Fibroblast of skin of left biceps (primary cell): ENCODE results near the gene MAP3K14.

ENCODE experiments used
- DNase-seq, 2 experiments: peaks; one replicate each; pipeline ENCODE4 v3.0.0-alpha.2; 2013; ENCODE audit warnings: low read depth in 2 of 2

MAP3K14 gene

DNA sequence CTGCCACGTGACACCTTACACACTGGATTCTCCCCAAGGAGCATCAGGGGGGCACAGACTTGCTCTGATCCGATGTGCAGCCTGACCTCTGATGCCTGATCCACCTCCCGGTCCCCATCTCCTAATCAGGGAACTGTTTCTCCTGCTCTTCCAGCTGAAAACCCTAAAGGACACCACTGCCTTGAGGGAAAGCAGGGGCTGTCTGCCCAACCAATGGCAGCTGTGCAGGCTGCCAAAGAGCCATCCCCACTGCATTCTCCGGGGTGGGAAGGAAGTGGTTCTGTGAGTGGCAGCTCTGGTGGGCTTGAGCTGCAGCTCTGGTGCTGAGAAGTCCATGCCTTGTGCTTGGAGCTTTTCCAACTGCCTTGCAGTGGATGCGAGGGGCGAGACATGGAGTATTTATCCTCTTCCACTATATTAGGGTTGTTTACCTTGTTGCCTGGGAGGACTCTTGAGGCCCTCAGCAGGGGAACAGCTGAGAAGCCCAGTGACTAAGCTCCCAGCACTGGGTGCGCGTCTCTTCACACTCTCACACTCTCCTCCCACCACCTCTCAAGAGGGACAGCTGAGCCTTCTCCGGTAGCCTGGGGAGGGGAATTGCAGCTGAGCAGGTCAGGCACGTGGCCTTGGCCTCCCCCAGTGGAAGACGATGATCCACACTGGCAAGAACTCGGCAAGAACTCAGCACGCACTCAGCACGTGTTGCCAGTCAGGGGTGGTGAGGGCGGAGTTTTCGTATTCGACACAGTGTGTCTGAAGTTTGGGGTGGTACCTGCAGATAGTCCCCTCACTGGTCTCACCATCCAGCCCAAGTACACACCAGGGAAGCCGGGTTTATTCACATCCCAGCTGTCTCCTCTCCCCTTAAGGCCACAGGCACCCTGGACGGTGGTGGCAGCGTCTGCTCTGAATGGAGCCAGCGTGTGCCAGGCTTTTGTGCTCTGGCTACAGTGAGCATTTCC lies 33.9 kb downstream of the MAP3K14 start:
- DNase-seq, result no peak

GRCh38 chr17:45279898-45280297 lies 36.9 kb downstream of the MAP3K14 start:
- no peak for DNase-seq

- DNase-seq, result no peak
Observed at GRCh38 chr17:45277992-45278391, 38.8 kb downstream of the MAP3K14 start.

DNA sequence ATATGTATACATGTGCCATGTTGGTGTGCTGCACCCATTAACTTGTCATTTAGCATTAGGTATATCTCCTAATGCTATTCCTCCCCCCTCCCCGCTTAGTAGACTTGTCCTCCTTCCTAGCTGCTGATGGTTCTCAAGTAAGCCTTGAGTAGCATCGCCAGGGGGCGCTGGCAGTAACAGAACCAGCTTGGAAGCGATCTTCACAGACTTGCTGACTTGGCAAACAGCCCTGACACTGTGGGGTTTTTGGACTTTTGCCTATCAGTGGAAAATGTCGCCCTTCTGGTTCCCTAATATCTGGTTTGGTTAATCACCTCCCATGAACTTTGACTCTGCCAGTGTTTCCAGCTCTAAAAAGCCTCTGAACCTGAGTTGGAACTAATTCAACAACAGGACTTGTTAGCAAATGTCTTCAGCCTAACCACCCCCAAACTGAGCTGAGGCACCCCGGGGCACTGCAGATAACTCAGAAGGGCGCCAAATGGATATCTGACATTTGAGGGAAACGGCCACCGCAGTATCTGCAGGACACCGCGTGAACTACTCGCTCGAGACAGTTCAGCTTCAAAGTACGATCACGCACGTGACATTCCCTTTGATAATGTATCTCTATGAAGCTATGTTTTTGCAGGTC lies 39.5 kb downstream of the MAP3K14 start:
- DNase-seq, result peak; percentile 65 to 70

- DNase-seq, result no peak
Observed at GRCh38 chr17:45276031-45276430, 40.8 kb downstream of the MAP3K14 start.

GRCh38 chr17:45274033-45274432 lies 42.8 kb downstream of the MAP3K14 start:
- no peak for DNase-seq

- no peak for DNase-seq
Observed at GRCh38 chr17:45273551-45273957, 43.3 kb downstream of the MAP3K14 start.

DNA sequence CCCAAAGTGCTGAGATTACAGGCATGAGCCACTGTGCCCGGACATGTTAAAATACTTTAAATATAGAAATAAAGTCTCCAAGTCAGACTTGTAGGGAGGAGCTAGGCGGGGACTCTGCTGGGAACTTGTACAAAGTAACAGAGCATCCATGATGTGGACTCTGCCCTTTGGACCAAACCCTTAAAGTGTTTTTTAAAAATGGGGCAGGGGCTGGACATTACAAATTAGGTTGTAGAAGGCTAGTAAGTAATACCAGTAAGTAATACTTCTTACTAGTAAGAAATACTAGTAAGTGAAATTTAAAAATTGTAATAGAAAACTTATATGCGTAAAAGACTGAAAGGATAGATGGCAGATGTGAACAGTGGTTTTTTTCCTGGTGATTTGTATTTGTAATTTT lies 45.2 kb downstream of the MAP3K14 start:
- DNase-seq, result no peak

DNA sequence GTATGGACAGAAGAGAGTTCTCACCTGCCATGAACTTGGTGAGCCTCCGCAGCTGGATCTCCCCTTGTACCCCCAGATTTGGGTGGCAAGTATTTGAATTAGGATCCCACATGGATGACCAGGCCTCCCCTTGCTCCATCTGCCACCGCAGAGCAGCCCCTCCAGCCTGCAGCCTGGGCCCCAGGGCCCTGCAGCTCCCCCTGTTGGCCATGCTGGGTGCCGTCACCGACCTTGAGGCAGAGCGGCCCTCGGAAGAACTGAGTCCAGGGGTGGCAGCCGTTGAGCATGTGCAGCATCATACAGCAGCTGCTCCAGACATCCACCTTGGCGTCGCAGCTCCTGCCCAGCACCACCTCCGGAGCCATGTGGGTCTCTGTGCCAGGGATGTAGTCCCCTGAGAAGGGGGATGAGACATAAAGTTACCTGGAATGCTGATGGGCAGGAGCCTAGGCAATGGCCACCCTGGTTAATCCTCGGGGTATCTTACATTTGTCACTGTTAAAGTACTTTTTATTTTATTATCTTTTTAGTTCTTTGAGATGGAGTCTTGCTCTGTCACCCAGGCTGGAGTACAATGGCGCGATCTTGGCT lies 45.9 kb downstream of the MAP3K14 start:
- no peak for DNase-seq

DNA sequence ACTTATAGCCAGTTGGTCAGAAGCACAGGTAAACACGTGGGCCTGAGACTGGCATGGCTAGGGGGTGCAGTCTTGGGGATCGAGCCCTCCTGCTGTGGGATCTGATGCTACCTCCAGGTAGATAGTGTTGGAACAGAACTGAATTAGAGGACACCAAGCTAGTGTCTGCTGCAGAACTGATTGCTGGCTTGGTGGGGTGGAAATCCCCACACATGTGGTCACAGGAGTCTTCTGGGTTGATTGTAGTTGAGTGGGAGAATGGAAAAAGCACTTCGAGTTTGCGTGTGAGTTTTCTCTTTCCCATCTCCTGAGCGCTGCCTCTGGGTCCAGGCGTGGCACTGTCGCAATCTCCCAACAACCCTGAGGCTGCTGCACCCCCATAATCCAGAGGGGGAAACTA lies 46.9 kb downstream of the MAP3K14 start:
- no peak for DNase-seq

DNA sequence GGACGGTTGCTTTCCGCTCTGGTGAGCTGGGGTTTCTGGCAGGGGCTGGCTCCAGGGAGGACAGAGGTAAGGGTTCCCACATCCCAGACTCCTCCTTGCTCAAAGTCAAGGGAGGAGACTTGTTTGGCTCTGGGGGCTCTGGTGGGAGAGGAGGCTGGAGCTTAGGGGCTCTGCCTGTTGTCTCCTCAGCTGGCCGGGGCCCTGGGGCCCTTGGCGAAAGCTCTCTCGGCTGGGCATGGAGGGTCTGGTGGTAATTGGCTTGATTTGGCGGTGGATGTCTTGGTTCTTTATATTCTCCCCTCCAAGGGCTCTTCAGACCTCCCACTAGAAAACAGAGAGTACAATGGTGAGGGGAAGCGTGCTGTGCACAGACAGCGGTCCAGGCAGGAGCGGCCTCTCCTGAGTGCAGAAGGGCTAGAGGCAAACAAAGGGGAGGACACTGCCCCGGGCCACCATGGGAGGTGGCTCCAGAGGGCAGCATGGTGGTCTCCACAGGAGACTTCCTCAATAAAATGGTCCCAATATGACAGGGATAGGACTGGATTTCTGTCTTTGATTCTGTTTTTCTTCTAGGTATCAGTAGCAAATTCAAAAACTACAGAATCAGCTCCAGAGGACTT lies 49.3 kb downstream of the MAP3K14 start:
- no peak for DNase-seq

GRCh38 chr17:45266372-45266926 lies 50.4 kb downstream of the MAP3K14 start:
- DNase-seq, result no peak

DNA sequence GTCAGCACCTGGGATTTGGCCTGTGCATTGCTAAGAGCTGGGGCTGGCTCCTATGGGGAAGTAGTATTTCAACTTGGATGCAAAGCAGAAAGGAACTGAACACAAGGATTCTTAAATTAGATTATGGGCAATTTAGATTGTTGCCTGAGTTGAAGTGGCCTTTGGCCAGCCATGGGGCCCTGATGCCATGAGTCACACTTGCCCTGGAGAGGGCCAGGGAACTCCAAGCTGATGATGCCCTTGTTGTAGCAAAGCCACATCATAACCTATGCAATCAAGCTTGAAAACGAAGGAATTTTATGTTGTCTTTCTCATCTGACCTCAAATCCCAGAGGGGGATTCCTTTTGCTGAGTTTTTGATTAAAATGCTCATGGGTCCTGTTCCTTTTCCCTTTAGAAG lies 51.0 kb downstream of the MAP3K14 start:
- peak; percentile 33 to 43 for DNase-seq

GRCh38 chr17:45264988-45265387 lies 51.8 kb downstream of the MAP3K14 start:
- no peak for DNase-seq

DNA sequence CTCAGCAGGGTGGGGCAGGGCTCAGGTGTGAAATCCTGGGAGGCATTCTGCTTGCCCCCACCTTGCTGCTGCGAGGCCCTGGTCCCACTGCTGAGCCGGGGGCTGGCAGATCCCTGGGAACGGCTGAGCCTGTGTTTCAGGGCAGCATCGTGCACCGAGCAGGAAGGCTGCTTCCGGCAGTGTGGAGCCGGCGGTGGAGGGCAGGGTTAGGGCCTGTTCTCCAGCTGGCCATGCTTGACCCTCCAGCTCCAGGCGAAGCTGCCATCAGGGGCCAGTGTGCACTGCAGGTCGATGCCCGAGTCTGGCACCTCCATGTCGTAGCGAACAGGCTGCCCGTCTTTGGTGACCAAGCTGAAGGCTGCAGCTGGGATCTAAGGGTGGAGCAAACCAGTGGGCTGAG lies 52.4 kb downstream of the MAP3K14 start:
- no peak for DNase-seq

DNA sequence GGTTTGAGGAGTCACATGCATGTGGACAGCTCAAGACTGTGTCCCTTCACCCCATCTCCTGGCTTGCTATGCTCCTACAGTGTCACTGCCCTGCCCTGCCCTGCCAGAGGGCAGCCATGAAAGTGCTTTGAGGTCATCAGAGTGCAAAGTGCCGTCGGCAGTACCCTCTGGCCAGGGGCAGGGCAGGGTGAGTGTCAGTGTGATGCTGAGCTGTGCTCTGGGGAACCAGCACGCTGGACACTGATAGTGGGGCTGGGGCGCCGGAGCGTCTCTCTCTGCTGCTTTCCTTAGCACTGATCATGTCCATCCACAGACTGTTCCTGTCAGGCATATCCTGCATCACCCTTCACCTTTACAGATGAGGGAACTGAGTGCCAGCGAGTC lies 53.4 kb downstream of the MAP3K14 start:
- no peak for DNase-seq

- no peak for DNase-seq
Observed at GRCh38 chr17:45262516-45263476, 54.0 kb downstream of the MAP3K14 start.

- no peak for DNase-seq
Observed at GRCh38 chr17:45261577-45262515, 55.0 kb downstream of the MAP3K14 start, which contains the start of gene SPATA32. TSS of gene SPATA32 (minus strand) at chr17:45262094. CDS start at chr17:45262016, 78 bp downstream.

GRCh38 chr17:45260204-45260783 lies 56.5 kb downstream of the MAP3K14 start:
- no peak for DNase-seq
